Measurements from ENCODE around the gene NLRP9. TPM values are rescaled to one million over a fixed set of nuclear protein-coding genes. Genes with fewer than 3 reads are reported as not detected.
A peak's percentile ranks its signal among the peaks of the same experiment; 100 is the strongest.

The NLRP9 gene
- total RNA-seq, 1 donor, result not detected

GRCh38 chr19:55691561-55692481 is 46.4 kb downstream of the NLRP9 start:
- Histone ChIP-seq H4K20me1 (ENCODE audit: insufficient read depth, low read length) (peaks cover 28% of the 10 kb centered on the region), H3K27ac (ENCODE audit: low read depth, low read length) (no peak overlapping the region), H3K4me3 (ENCODE audit: insufficient read depth, low read length) (no peak overlapping the region), H3K36me3 (ENCODE audit: insufficient read depth, low read length) (peaks cover 34% of the 10 kb centered on the region), H2AFZ (ENCODE audit: low read length) (no peak overlapping the region), H3K27me3 (ENCODE audit: insufficient read depth, low read length) (no peaks in the 10 kb centered on the region), H3K4me2 (ENCODE audit: insufficient read depth, low read length) (no peak overlapping the region), H3K4me1 (ENCODE audit: insufficient read depth, low read length) (no peaks in the 10 kb centered on the region), H3K79me2 (ENCODE audit: insufficient read depth, low read length) (peaks cover 25% of the 10 kb centered on the region), H3K9me3 (ENCODE audit: low read depth, low read length) (no peaks in the 10 kb centered on the region)
- TF ChIP-seq, protein P1, sequence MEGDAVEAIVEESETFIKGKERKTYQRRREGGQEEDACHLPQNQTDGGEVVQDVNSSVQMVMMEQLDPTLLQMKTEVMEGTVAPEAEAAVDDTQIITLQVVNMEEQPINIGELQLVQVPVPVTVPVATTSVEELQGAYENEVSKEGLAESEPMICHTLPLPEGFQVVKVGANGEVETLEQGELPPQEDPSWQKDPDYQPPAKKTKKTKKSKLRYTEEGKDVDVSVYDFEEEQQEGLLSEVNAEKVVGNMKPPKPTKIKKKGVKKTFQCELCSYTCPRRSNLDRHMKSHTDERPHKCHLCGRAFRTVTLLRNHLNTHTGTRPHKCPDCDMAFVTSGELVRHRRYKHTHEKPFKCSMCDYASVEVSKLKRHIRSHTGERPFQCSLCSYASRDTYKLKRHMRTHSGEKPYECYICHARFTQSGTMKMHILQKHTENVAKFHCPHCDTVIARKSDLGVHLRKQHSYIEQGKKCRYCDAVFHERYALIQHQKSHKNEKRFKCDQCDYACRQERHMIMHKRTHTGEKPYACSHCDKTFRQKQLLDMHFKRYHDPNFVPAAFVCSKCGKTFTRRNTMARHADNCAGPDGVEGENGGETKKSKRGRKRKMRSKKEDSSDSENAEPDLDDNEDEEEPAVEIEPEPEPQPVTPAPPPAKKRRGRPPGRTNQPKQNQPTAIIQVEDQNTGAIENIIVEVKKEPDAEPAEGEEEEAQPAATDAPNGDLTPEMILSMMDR (IDR thresholded peaks at IDR 0.05; ENCODE audit: extremely low read depth, low read depth, low read length), result no peak
- DNase-seq (ENCODE audit: insufficient read length, low spot score, missing footprints), result peak; percentile 78

DNA sequence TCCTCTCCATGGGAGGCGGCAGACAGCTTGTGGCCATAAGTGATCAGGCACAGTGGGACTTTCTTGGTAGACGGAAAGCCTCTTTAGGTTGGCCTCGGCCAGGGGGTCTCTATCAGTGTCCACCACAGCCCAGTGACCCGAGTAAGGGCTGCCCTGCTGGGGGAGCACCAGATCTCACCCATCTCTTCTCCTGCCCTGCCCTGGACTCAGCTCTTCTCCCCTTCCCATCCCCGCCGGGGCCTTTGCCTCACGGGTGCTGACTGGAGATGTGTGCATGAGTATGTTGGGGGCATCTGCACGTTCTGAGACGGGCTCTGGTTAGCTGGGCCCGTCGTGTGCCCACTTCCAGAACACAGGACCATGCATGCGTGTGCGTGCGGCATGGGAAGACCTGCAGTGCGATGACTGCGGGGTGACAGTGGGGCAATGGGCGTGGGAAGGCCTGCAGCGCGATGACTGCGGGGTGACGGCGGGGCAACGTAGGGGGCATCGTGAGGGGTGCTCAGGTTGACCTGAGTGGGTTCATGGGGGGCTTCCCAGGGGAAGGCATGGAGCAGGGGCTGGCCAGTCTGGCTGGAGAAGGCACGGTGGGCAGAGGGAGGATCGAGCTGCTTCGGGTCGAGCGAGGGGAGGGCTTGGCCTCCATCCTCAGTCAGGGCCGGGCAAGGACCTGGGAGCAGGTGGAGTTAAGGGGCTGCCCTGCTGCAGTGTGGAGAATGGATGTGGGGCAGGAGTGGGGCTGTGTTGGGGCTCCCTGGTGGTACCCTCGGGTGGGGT is 47.2 kb downstream of the NLRP9 start:
- peak; percentile 87 for DNase-seq (ENCODE audit: insufficient read length, low spot score, missing footprints)
- H3K4me1 ChIP-seq (ENCODE audit: insufficient read depth, low read length), result no peaks in the 10 kb centered on the region
- no peak overlapping the region for H3K4me2 ChIP-seq (ENCODE audit: insufficient read depth, low read length)
- peaks cover 34% of the 10 kb centered on the region for H4K20me1 ChIP-seq (ENCODE audit: insufficient read depth, low read length)
- TF ChIP-seq, protein P1 (IDR thresholded peaks at IDR 0.05; ENCODE audit: extremely low read depth, low read depth, low read length), result no peak
- no peaks in the 10 kb centered on the region for H3K9me3 ChIP-seq (ENCODE audit: low read depth, low read length)
- H3K27me3 ChIP-seq (ENCODE audit: insufficient read depth, low read length), result no peaks in the 10 kb centered on the region
- peaks cover 26% of the 10 kb centered on the region for H3K36me3 ChIP-seq (ENCODE audit: insufficient read depth, low read length)
- H3K4me3 ChIP-seq (ENCODE audit: insufficient read depth, low read length), result no peak overlapping the region
- H3K27ac ChIP-seq (ENCODE audit: low read depth, low read length), result no peak overlapping the region
- H3K79me2 ChIP-seq (ENCODE audit: insufficient read depth, low read length), result peaks cover 34% of the 10 kb centered on the region
- H2AFZ ChIP-seq (ENCODE audit: low read length), result no peak overlapping the region

DNA sequence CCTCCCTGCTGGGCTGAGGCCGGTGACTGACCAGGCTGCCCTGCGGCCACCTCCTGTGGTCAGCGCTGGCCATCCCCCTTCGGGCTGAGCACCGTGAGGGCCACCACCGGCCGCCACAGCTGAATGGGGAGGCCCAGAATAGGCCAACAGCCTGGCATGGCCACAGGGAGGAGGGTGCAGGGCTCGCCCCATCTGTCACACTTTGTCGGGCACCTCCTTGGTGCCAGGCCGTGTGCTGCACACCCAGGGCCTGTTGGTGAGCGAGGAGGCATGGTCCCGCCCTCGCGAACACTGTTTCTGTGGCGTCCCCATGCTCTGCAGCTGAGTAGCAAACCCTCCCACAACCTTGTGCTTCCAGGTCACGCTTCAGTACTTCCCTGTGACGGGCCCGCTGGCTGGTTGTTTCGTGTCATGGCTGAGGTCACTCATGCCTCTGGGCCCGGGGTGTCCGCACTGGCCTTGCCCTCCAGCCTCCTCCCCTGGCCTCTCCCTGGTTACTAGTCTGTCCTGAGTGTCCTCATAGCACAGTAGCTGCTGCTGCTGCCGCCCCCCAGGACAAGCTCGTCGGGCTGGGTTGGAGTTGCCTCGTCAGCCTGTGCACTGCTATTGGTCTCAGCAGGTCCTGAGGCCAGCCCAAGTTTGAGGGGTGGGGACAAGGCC is 48.0 kb downstream of the NLRP9 start:
- Histone ChIP-seq H4K20me1 (ENCODE audit: insufficient read depth, low read length) (peaks cover 40% of the 10 kb centered on the region), H3K27me3 (ENCODE audit: insufficient read depth, low read length) (no peaks in the 10 kb centered on the region), H3K79me2 (ENCODE audit: insufficient read depth, low read length) (peaks cover 41% of the 10 kb centered on the region), H3K36me3 (ENCODE audit: insufficient read depth, low read length) (peaks cover 27% of the 10 kb centered on the region), H3K4me3 (ENCODE audit: insufficient read depth, low read length) (no peak overlapping the region), H2AFZ (ENCODE audit: low read length) (no peak overlapping the region), H3K4me1 (ENCODE audit: insufficient read depth, low read length) (no peaks in the 10 kb centered on the region), H3K27ac (ENCODE audit: low read depth, low read length) (no peak overlapping the region), H3K9me3 (ENCODE audit: low read depth, low read length) (no peaks in the 10 kb centered on the region), H3K4me2 (ENCODE audit: insufficient read depth, low read length) (no peak overlapping the region)
- TF ChIP-seq, protein P1 (IDR thresholded peaks at IDR 0.05; ENCODE audit: extremely low read depth, low read depth, low read length), result no peak
- DNase-seq (ENCODE audit: insufficient read length, low spot score, missing footprints), result peak; percentile 84

All from osteoblast (primary cell).